Breast epithelium (tissue), 4 donors: ENCODE data around the gene HDGF. TPM values are rescaled to one million over a fixed set of nuclear protein-coding genes. Genes with fewer than 3 reads are reported as not detected.

Source experiments
- DNase-seq, 2 donors: peaks; one replicate each; pipeline ENCODE4 v3.0.0-alpha.2; 2019; ENCODE audit warnings: low spot score in 2 of 2
- H3K27ac ChIP-seq, 2 donors: fragments of 200-600 bp; sonication (generic) in 1 of 2; one replicate each; pipeline ENCODE4 v1.5.1; 2016 to 2019; ENCODE audit warnings: mild to moderate bottlenecking in 1 of 2
- H3K27me3 ChIP-seq, 2 donors: fragments of 200-600 bp; sonication (generic) in 1 of 2; one replicate each; pipeline versions ENCODE4 v1.5.1 to v1.6.0; 2017 to 2019; ENCODE audit warnings: control low read depth in 1 of 2, mild to moderate bottlenecking in 1 of 2
- H3K36me3 ChIP-seq: fragments of 200-600 bp; one replicate; pipeline ENCODE4 v1.5.1; 2019
- H3K4me1 ChIP-seq, 2 donors: fragments of 200-600 bp; sonication (generic); one replicate each; pipeline ENCODE4 v1.5.1; 2016 to 2019; ENCODE audit warnings: control low read depth in 1 of 2
- H3K4me3 ChIP-seq, 3 donors: fragments of 200-600 bp; sonication (generic); 1 replicate in 2 of 3; 2 replicates in 1 of 3; pipeline ENCODE4 v1.5.1; 2016 to 2019; ENCODE audit warnings: mild to moderate bottlenecking in 3 of 3, moderate library complexity in 2 of 3
- H3K9me3 ChIP-seq, 2 donors: fragments of 200-600 bp; sonication (generic) in 1 of 2; one replicate each; pipeline ENCODE4 v1.5.1; 2016 to 2019; ENCODE audit warnings: control low read depth in 1 of 2
- POLR2A ChIP-seq: fragments of 450-650 bp; IDR thresholded peaks from one replicate; pipeline ENCODE4 v1.6.1; 2016; ENCODE audit warnings: antibody characterized with exemption, mild to moderate bottlenecking, moderate library complexity
- POLR2AphosphoS5 ChIP-seq, 3 donors: sonication (generic); formaldehyde crosslinking; IDR thresholded peaks; one replicate each; pipeline ENCODE4 v1.6.1; 2017; ENCODE audit warnings: antibody characterized with exemption in 3 of 3
- intact Hi-C: fragments of 100-400 bp; cut with DNase I; formaldehyde crosslinking; loops from one replicate; pipeline ENCODE4 v1.15.1; 2023; ENCODE audit warnings: low total_unique reads
- total RNA-seq, 3 donors: library from RNA; depleted of rRNA; stranded (reverse); fragments of >200 nt; gene quantifications; one replicate each; pipeline ENCODE4 v1.1.0, GENCODE V29; 2016
- TF ChIP-seq, protein P1 (sequence below), 3 donors: fragments of 450-650 bp; IDR thresholded peaks; one replicate each; pipeline ENCODE4 v1.5.1; 2016 to 2017; ENCODE audit warnings: antibody characterized with exemption in 3 of 3, mild to moderate bottlenecking in 3 of 3, moderate library complexity in 3 of 3

Gene HDGF
- total RNA-seq, 3 donors from 2014 or later: 133 to 178 (median 173) TPM

DNA sequence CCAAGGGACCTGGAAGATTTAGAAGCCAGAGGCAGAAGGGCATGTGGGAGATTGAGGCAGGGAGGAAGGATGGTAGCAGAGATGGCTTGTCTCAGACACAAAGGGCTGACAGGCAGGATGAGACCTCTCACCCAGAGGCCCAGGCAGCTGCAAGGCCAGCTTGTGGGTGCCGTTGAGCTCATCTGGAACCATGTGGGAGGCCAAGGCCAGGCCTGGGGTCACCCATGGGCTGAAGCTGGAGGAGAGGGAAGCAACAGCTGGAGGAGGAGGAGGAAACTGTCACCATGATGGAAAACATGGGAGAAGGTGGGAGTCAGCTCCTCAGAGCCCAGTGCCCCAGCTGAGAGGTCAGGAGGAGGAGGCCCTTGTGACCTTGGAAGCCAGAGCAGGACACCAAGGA lies 52.5 kb downstream of the HDGF start:
- H3K4me1 ChIP-seq: peaks cover 7 to 12% of the 10 kb centered on the region in 2 donors
- no peaks in the 10 kb centered on the region for H3K27me3 ChIP-seq
- intact Hi-C loops: no loop called here
- peak overlapping the region in 1 of 2 donors; percentile 19 for H3K27ac ChIP-seq
- H3K9me3 ChIP-seq: no peaks in the 10 kb centered on the region
- H3K36me3 ChIP-seq: no peaks in the 10 kb centered on the region
- no peak overlapping the region for H3K4me3 ChIP-seq
- TF ChIP-seq, protein P1, sequence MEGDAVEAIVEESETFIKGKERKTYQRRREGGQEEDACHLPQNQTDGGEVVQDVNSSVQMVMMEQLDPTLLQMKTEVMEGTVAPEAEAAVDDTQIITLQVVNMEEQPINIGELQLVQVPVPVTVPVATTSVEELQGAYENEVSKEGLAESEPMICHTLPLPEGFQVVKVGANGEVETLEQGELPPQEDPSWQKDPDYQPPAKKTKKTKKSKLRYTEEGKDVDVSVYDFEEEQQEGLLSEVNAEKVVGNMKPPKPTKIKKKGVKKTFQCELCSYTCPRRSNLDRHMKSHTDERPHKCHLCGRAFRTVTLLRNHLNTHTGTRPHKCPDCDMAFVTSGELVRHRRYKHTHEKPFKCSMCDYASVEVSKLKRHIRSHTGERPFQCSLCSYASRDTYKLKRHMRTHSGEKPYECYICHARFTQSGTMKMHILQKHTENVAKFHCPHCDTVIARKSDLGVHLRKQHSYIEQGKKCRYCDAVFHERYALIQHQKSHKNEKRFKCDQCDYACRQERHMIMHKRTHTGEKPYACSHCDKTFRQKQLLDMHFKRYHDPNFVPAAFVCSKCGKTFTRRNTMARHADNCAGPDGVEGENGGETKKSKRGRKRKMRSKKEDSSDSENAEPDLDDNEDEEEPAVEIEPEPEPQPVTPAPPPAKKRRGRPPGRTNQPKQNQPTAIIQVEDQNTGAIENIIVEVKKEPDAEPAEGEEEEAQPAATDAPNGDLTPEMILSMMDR (IDR thresholded peaks at IDR 0.05): no peak
- TF ChIP-seq POLR2A: no peak
- TF ChIP-seq POLR2AphosphoS5 (IDR thresholded peaks at IDR 0.05): no peak
- no peak for DNase-seq

DNA sequence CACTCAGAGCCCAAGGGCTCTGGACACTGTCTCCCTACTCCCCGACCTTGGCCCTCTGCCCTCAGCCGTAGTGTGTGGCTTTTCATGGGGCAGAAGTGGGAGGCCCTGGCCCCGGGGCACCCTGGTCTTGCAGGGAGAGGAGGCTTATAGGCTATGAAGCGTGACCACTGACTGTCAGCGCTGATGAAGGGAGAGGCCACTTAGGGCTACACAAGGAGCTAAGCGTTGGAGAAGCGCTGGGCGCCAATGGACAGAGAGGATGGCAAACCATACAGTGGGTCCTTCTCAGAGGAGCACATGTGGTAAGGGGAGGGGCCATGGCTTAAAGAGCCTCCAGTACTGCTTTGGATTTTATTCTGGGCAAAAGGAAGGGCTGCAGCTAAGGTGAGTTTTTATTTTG lies 54.0 kb downstream of the HDGF start:
- Histone ChIP-seq H3K36me3 (no peaks in the 10 kb centered on the region), H3K27me3 (no peaks in the 10 kb centered on the region), H3K27ac (peak overlapping the region; percentile 40 to 44), H3K4me3 (no peak overlapping the region), H3K9me3 (no peaks in the 10 kb centered on the region), H3K4me1 (peaks cover 3 to 16% of the 10 kb centered on the region in 2 donors)
- TF ChIP-seq, protein P1 (IDR thresholded peaks at IDR 0.05): no peak
- TF ChIP-seq POLR2A (no peak), POLR2AphosphoS5 (IDR thresholded peaks at IDR 0.05) (no peak)
- intact Hi-C loops: no loop called here
- no peak for DNase-seq

DNA sequence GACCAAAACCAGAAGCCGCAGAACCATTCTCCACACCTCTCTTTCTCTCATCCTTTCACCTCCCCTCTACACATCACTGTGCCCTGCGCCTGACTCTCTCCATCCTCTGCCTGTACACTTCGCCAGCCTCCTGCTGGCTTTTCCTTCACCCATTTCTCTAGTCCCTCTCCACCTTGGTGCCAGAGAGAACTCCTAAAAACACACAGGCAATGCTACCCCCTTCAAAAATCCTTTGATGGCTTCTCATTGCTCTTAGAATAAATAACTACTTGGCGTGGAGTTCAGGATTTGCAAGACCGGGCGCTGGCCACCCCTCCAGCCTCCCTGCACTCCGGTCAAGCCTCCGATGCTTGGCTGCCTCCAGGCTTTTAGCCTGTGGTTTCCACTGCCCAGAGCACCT lies 54.7 kb downstream of the HDGF start:
- no peak for TF ChIP-seq POLR2A
- TF ChIP-seq, protein P1 (IDR thresholded peaks at IDR 0.05): no peak
- TF ChIP-seq POLR2AphosphoS5 (IDR thresholded peaks at IDR 0.05): no peak
- H3K4me1 ChIP-seq: peaks cover 10 to 24% of the 10 kb centered on the region in 2 donors
- DNase-seq: no peak
- no peaks in the 10 kb centered on the region for H3K36me3 ChIP-seq
- no peaks in the 10 kb centered on the region for H3K27me3 ChIP-seq
- peak overlapping the region in 1 of 2 donors; percentile 44 for H3K27ac ChIP-seq
- H3K9me3 ChIP-seq: no peaks in the 10 kb centered on the region
- intact Hi-C loops: no loop called here
- no peak overlapping the region for H3K4me3 ChIP-seq

DNA sequence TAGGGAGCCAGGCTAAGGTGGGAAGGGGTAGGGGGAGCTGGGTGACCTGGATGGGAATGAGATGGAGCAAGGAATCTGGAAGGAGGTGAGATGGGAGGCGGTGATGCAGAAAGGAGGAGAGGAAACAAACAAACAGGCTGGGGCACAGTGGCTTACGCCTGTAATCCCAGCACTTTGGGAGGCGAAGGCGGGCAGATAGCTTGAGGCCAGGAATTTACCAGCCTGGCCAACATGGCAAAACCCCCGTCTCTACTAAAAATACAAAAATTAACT lies 56.8 kb downstream of the HDGF start:
- TF ChIP-seq POLR2AphosphoS5 (IDR thresholded peaks at IDR 0.05) (no peak), POLR2A (no peak)
- TF ChIP-seq, protein P1 (IDR thresholded peaks at IDR 0.05): no peak
- peak overlapping the region; percentile 84 to 90 for H3K27ac ChIP-seq
- H3K9me3 ChIP-seq: no peaks in the 10 kb centered on the region
- H3K4me3 ChIP-seq: no peak overlapping the region
- no peaks in the 10 kb centered on the region for H3K27me3 ChIP-seq
- no peaks in the 10 kb centered on the region for H3K36me3 ChIP-seq
- peaks cover 19 to 43% of the 10 kb centered on the region in 2 donors for H3K4me1 ChIP-seq
- intact Hi-C loops: no loop called here
- no peak for DNase-seq

DNA sequence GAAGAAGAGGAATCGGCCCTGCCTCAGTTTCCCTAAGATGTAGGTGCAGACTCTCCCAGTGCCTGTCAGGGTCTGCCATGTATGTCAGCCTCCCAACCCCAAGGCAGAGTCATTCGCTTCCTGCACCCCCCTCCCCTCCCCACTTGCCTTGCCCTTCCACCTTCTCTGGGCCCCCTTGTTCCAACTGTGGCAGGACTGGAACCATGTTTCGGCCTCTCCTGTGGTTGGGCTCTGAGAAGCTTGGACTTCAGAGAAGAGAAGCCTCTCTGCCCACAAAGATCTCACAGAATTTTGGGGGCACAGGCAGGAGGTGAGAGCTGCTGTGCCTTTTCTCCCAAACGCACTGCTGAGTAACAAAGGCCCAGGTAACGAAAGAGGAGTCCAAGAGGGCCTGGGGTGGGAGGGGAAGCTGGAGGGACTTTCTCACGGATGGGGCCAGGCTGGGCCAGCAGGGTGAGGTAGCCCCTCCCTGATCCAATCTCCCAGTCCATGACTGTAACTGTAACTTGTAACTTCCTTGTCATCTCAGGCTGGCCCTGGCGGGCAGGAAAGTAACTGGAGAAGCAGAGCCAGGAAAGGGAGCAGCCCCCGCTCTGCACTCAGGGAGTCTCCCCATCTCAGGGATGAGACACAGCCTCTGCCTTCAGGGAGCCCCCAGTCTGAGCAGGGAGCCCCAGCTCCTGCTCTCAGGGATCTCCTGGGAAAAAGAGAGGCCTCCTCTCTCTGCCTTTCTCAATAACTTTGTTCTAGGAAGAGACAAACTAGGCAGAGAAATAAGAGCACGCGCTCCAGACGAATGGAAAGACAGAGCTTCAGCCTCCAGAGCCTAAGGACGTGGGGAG lies 57.4 kb downstream of the HDGF start:
- no peak overlapping the region for H3K4me3 ChIP-seq
- DNase-seq: peak in 1 of 2 donors; percentile 69
- TF ChIP-seq POLR2A (no peak), POLR2AphosphoS5 (IDR thresholded peaks at IDR 0.05) (no peak)
- TF ChIP-seq, protein P1 (IDR thresholded peaks at IDR 0.05): peak in 1 of 3 donors; percentile 43

More for the DNA sequence above, 57.4 kb downstream of the HDGF start:
- Histone ChIP-seq H3K9me3 (no peaks in the 10 kb centered on the region), H3K27ac (peak overlapping the region; percentile 84 to 90), H3K27me3 (no peaks in the 10 kb centered on the region), H3K36me3 (no peaks in the 10 kb centered on the region), H3K4me1 (peaks cover 21 to 43% of the 10 kb centered on the region in 2 donors)
- intact Hi-C loops: no loop called here
